DOHH2 (cell line): ENCODE measurements around the gene ZFAND3.

Experiments used
- H3F3A ChIP-seq: fragments of 200-600 bp; sonication (generic), shearing (Covaris generic); 2 replicates; pipeline ENCODE4 v1.6.0; 2016; ENCODE audit warnings: antibody characterized with exemption, mild to moderate bottlenecking; ENCODE audit not compliant: control insufficient read depth, insufficient read depth
- H3K27ac ChIP-seq: fragments of 200-600 bp; sonication (generic); 2 replicates; pipeline ENCODE4 v1.5.1; 2014; ENCODE audit warnings: low read depth, mild to moderate bottlenecking, low read length, moderate library complexity
- H3K27me3 ChIP-seq: fragments of 200-600 bp; sonication (generic); 2 replicates; pipeline ENCODE4 v1.6.1; 2014; ENCODE audit warnings: mild to moderate bottlenecking, low read length, mixed read lengths; ENCODE audit not compliant: control insufficient read depth
- H3K36me3 ChIP-seq: fragments of 200-600 bp; sonication (generic); 2 replicates; pipeline ENCODE4 v1.6.1; 2014; ENCODE audit warnings: mild to moderate bottlenecking, low read length, moderate library complexity, mixed read lengths; ENCODE audit not compliant: control insufficient read depth
- H3K4me1 ChIP-seq: fragments of 200-600 bp; sonication (generic); 2 replicates; pipeline ENCODE4 v1.6.1; 2014; ENCODE audit warnings: mild to moderate bottlenecking, low read length, mixed read lengths; ENCODE audit not compliant: control insufficient read depth
- H3K4me2 ChIP-seq: fragments of 200-600 bp; sonication (generic); 2 replicates; pipeline ENCODE4 v1.6.0; 2014; ENCODE audit warnings: mild to moderate bottlenecking, low read length, moderate library complexity
- H3K4me3 ChIP-seq: fragments of 200-600 bp; sonication (generic); 2 replicates; pipeline ENCODE4 v1.5.1; 2014; ENCODE audit warnings: mild to moderate bottlenecking, low read length, mixed read lengths
- H3K79me2 ChIP-seq: fragments of 200-600 bp; sonication (generic); 2 replicates; pipeline ENCODE4 v1.6.1; 2014; ENCODE audit warnings: mild to moderate bottlenecking, low read length, mixed read lengths; ENCODE audit not compliant: control insufficient read depth
- H3K9me2 ChIP-seq: fragments of 200-600 bp; sonication (generic); replicated peaks from 2 replicates; pipeline ENCODE4 v1.6.1; 2014; ENCODE audit warnings: mild to moderate bottlenecking, low read length, mixed read lengths; ENCODE audit not compliant: control insufficient read depth
- H3K9me3 ChIP-seq: fragments of 200-600 bp; sonication (generic); 2 replicates; pipeline ENCODE4 v1.6.1; 2014; ENCODE audit warnings: antibody characterized with exemption, low read length, mixed read lengths; ENCODE audit not compliant: control insufficient read depth, insufficient read depth
- H4K20me1 ChIP-seq: fragments of 200-600 bp; sonication (generic); 2 replicates; pipeline ENCODE4 v1.6.0; 2014; ENCODE audit warnings: low read depth, mild to moderate bottlenecking, antibody characterized with exemption, low read length, moderate library complexity; ENCODE audit not compliant: control insufficient read depth, insufficient read depth
- CTCF ChIP-seq: fragments of 200-600 bp; sonication (generic); IDR thresholded peaks from one replicate; pipeline ENCODE4 v1.5.1; 2014; ENCODE audit warnings: antibody characterized with exemption, mild to moderate bottlenecking, low read depth, low read length; ENCODE audit not compliant: poor library complexity, severe bottlenecking
- EZH2phosphoT487 ChIP-seq: fragments of 200-600 bp; sonication (generic); IDR thresholded peaks from 2 replicates; pipeline ENCODE4 v1.6.1; 2017; ENCODE audit warnings: borderline replicate concordance, mild to moderate bottlenecking, antibody characterized with exemption, low read length, moderate library complexity, mixed read lengths

ZFAND3 gene

GRCh38 chr6:38183856-38184584 lies 364.5 kb downstream of the ZFAND3 start:
- Histone ChIP-seq H3K79me2 (no peaks in the 10 kb centered on the region), H3K27ac (no peak overlapping the region), H3K36me3 (no peaks in the 10 kb centered on the region), H3K4me1 (no peaks in the 10 kb centered on the region), H3K27me3 (no peaks in the 10 kb centered on the region), H3K4me2 (no peak overlapping the region), H3K9me3 (no peaks in the 10 kb centered on the region), H4K20me1 (no peaks in the 10 kb centered on the region), H3F3A (no peaks in the 10 kb centered on the region), H3K9me2 (no peaks in the 10 kb centered on the region), H3K4me3 (no peak overlapping the region)
- TF ChIP-seq EZH2phosphoT487: no peak
- no peak for TF ChIP-seq CTCF

GRCh38 chr6:38184585-38185080 lies 365.1 kb downstream of the ZFAND3 start:
- H3K27me3 ChIP-seq: no peaks in the 10 kb centered on the region
- H3K27ac ChIP-seq: no peak overlapping the region
- TF ChIP-seq EZH2phosphoT487 (no peak), CTCF (no peak)
- no peaks in the 10 kb centered on the region for H3F3A ChIP-seq
- H3K4me2 ChIP-seq: no peak overlapping the region
- H3K4me3 ChIP-seq: no peak overlapping the region
- no peaks in the 10 kb centered on the region for H3K9me2 ChIP-seq
- H3K79me2 ChIP-seq: no peaks in the 10 kb centered on the region
- H4K20me1 ChIP-seq: no peaks in the 10 kb centered on the region
- no peaks in the 10 kb centered on the region for H3K36me3 ChIP-seq
- H3K9me3 ChIP-seq: no peaks in the 10 kb centered on the region
- no peaks in the 10 kb centered on the region for H3K4me1 ChIP-seq

- Histone ChIP-seq H3K79me2 (no peaks in the 10 kb centered on the region), H3K4me2 (no peak overlapping the region), H4K20me1 (no peaks in the 10 kb centered on the region), H3K9me2 (no peaks in the 10 kb centered on the region), H3K4me1 (no peaks in the 10 kb centered on the region), H3K27me3 (no peaks in the 10 kb centered on the region), H3K4me3 (no peak overlapping the region), H3K9me3 (no peaks in the 10 kb centered on the region), H3K36me3 (no peaks in the 10 kb centered on the region), H3K27ac (no peak overlapping the region), H3F3A (no peaks in the 10 kb centered on the region)
- TF ChIP-seq CTCF (no peak), EZH2phosphoT487 (no peak)
Measured at GRCh38 chr6:38185244-38185643, 365.7 kb downstream of the ZFAND3 start.
